Measurements from ENCODE around the gene ADCY7. TPM values are rescaled to one million over a fixed set of nuclear protein-coding genes. Genes with fewer than 3 reads are reported as not detected.

ADCY7 gene
- total RNA-seq, 6 experiments from 2014 or later = 32.7 to 48.1 (median 41.9) TPM

GRCh38 chr16:50273888-50274325, 7.6 kb downstream of the ADCY7 start:
- H3K27ac Mint-ChIP-seq = no peak overlapping the region
- no peak overlapping the region for H3K4me3 Mint-ChIP-seq
- H3K9me3 Mint-ChIP-seq = peaks cover 4% of the 10 kb centered on the region
- peaks cover 13% of the 10 kb centered on the region for H3K36me3 Mint-ChIP-seq (ENCODE audit: low read depth)
- no peaks in the 10 kb centered on the region for H3K4me1 Mint-ChIP-seq (ENCODE audit: low read depth)
- peaks cover 1% of the 10 kb centered on the region; the same call in 1 of the 2 replicates for H3K27me3 Mint-ChIP-seq (ENCODE audit: insufficient read depth)
- TF ChIP-seq CTCF (IDR thresholded peaks at IDR 0.05) = no peak
- DNase-seq = no peak

GRCh38 chr16:50274326-50275097, 8.2 kb downstream of the ADCY7 start:
- no peak for TF ChIP-seq CTCF (IDR thresholded peaks at IDR 0.05)
- H3K9me3 Mint-ChIP-seq = peaks cover 4% of the 10 kb centered on the region
- no peak overlapping the region for H3K4me3 Mint-ChIP-seq
- no peak for DNase-seq
- H3K27me3 Mint-ChIP-seq (ENCODE audit: insufficient read depth) = peaks cover 1% of the 10 kb centered on the region; the same call in 1 of the 2 replicates
- H3K36me3 Mint-ChIP-seq (ENCODE audit: low read depth) = peaks cover 13% of the 10 kb centered on the region
- H3K27ac Mint-ChIP-seq = no peak overlapping the region
- no peaks in the 10 kb centered on the region for H3K4me1 Mint-ChIP-seq (ENCODE audit: low read depth)

GRCh38 chr16:50275098-50275415, 8.7 kb downstream of the ADCY7 start:
- no peaks in the 10 kb centered on the region for H3K4me1 Mint-ChIP-seq (ENCODE audit: low read depth)
- H3K36me3 Mint-ChIP-seq (ENCODE audit: low read depth) = peaks cover 13% of the 10 kb centered on the region
- H3K4me3 Mint-ChIP-seq = no peak overlapping the region
- H3K27me3 Mint-ChIP-seq (ENCODE audit: insufficient read depth) = peaks cover 1% of the 10 kb centered on the region; the same call in 1 of the 2 replicates
- no peak overlapping the region for H3K27ac Mint-ChIP-seq
- no peak for TF ChIP-seq CTCF (IDR thresholded peaks at IDR 0.05)
- DNase-seq = no peak
- peaks cover 4% of the 10 kb centered on the region for H3K9me3 Mint-ChIP-seq

- H3K9me3 Mint-ChIP-seq = peaks cover 4% of the 10 kb centered on the region
- peaks cover 18% of the 10 kb centered on the region for H3K36me3 Mint-ChIP-seq (ENCODE audit: low read depth)
- TF ChIP-seq CTCF (IDR thresholded peaks at IDR 0.05) = no peak
- H3K4me3 Mint-ChIP-seq = no peak overlapping the region
- H3K4me1 Mint-ChIP-seq (ENCODE audit: low read depth) = no peaks in the 10 kb centered on the region
- peaks cover 1% of the 10 kb centered on the region; the same call in 1 of the 2 replicates for H3K27me3 Mint-ChIP-seq (ENCODE audit: insufficient read depth)
- no peak for DNase-seq
- no peak overlapping the region for H3K27ac Mint-ChIP-seq
Observed at GRCh38 chr16:50275428-50276325, 9.3 kb downstream of the ADCY7 start.

GRCh38 chr16:50276326-50276640, 9.9 kb downstream of the ADCY7 start:
- H3K9me3 Mint-ChIP-seq = peaks cover 4% of the 10 kb centered on the region
- H3K4me1 Mint-ChIP-seq (ENCODE audit: low read depth) = no peaks in the 10 kb centered on the region
- peaks cover 1% of the 10 kb centered on the region; the same call in 1 of the 2 replicates for H3K27me3 Mint-ChIP-seq (ENCODE audit: insufficient read depth)
- TF ChIP-seq CTCF (IDR thresholded peaks at IDR 0.05) = no peak
- H3K36me3 Mint-ChIP-seq (ENCODE audit: low read depth) = peaks cover 18% of the 10 kb centered on the region
- no peak overlapping the region for H3K27ac Mint-ChIP-seq
- DNase-seq = no peak
- no peak overlapping the region for H3K4me3 Mint-ChIP-seq

All from HFFc6 (cell line).